ENCODE results near the gene GCH1. TPM values are rescaled to one million over a fixed set of nuclear protein-coding genes. Genes with fewer than 3 reads are reported as not detected.
"Not testable (repeated sequence)": the region's sequence is repeated elsewhere in the genome, so short reads cannot be mapped to it uniquely, and the experiment has no call there.

The GCH1 gene
- total RNA-seq, 4 donors from 2014 or later: 9.5 to 14.3 (median 12.1) TPM

GRCh38 chr14:54805445-54806322 lies 96.9 kb downstream of the GCH1 start:
- WGBS: 41% methylated on average over 20 of the region's 23 CpGs

GRCh38 chr14:54805070-54805444 lies 97.6 kb downstream of the GCH1 start:
- Histone ChIP-seq H3K4me1 (peaks cover 11% of the 10 kb centered on the region), H3K27me3 (no peaks in the 10 kb centered on the region), H3K9me3 (no peaks in the 10 kb centered on the region), H3K36me3 (no peaks in the 10 kb centered on the region), H3K4me3 (no peak overlapping the region), H3K27ac (no peak overlapping the region)
- 53% methylated on average over 6 of the region's 6 CpGs for WGBS
- TF ChIP-seq POLR2A (IDR thresholded peaks at IDR 0.05): no peak
- no peak for TF ChIP-seq EP300 (IDR thresholded peaks at IDR 0.05)
- TF ChIP-seq CTCF (IDR thresholded peaks at IDR 0.05): no peak
- TF ChIP-seq POLR2AphosphoS5 (IDR thresholded peaks at IDR 0.05): no peak
- DNase-seq (ENCODE audit: low spot score in 2 of 2): no peak

More at GRCh38 chr14:54805445-54806322, 96.9 kb downstream of the GCH1 start:
- DNase-seq (ENCODE audit: low spot score in 2 of 2): peak; percentile 86 to 92
- H3K9me3 ChIP-seq: no peaks in the 10 kb centered on the region
- no peak overlapping the region for H3K4me3 ChIP-seq
- H3K27ac ChIP-seq: no peak overlapping the region
- peak; percentile 65 to 93 for TF ChIP-seq CTCF (IDR thresholded peaks at IDR 0.05)
- TF ChIP-seq POLR2A (IDR thresholded peaks at IDR 0.05): no peak
- H3K4me1 ChIP-seq: peaks cover 11% of the 10 kb centered on the region
- H3K27me3 ChIP-seq: no peaks in the 10 kb centered on the region
- no peaks in the 10 kb centered on the region for H3K36me3 ChIP-seq

- no peak for DNase-seq (ENCODE audit: low spot score in 2 of 2)
- H3K27ac ChIP-seq: no peak overlapping the region
- no peaks in the 10 kb centered on the region for H3K9me3 ChIP-seq
- no peaks in the 10 kb centered on the region for H3K27me3 ChIP-seq
- H3K4me3 ChIP-seq: no peak overlapping the region
- H3K4me1 ChIP-seq: peaks cover 11% of the 10 kb centered on the region
- TF ChIP-seq CTCF (IDR thresholded peaks at IDR 0.05): no peak
- no peak for TF ChIP-seq POLR2AphosphoS5 (IDR thresholded peaks at IDR 0.05)
- no peak for TF ChIP-seq EP300 (IDR thresholded peaks at IDR 0.05)
- TF ChIP-seq POLR2A (IDR thresholded peaks at IDR 0.05): no peak
- H3K36me3 ChIP-seq: no peaks in the 10 kb centered on the region
- WGBS: 48% methylated on average over 16 of the region's 16 CpGs
Measured at GRCh38 chr14:54804538-54805041, 98.0 kb downstream of the GCH1 start.

- H3K27ac ChIP-seq: no peak overlapping the region
- WGBS: 89% methylated on average over 13 of the region's 13 CpGs
Measured at GRCh38 chr14:54803926-54804537, 98.6 kb downstream of the GCH1 start.

GRCh38 chr14:54803396-54803795 lies 99.2 kb downstream of the GCH1 start:
- H3K36me3 ChIP-seq: no peaks in the 10 kb centered on the region
- no peak for DNase-seq (ENCODE audit: low spot score in 2 of 2)
- no peak for TF ChIP-seq POLR2AphosphoS5 (IDR thresholded peaks at IDR 0.05)
- TF ChIP-seq CTCF (IDR thresholded peaks at IDR 0.05): no peak
- TF ChIP-seq EP300 (IDR thresholded peaks at IDR 0.05): no peak
- no peak for TF ChIP-seq POLR2A (IDR thresholded peaks at IDR 0.05)
- no peak overlapping the region for H3K4me3 ChIP-seq
- H3K4me1 ChIP-seq: peaks cover 11% of the 10 kb centered on the region
- H3K9me3 ChIP-seq: no peaks in the 10 kb centered on the region
- WGBS: 75% methylated on average over 6 of the region's 7 CpGs
- no peaks in the 10 kb centered on the region for H3K27me3 ChIP-seq
- H3K27ac ChIP-seq: no peak overlapping the region

More at GRCh38 chr14:54803926-54804537, 98.6 kb downstream of the GCH1 start:
- no peaks in the 10 kb centered on the region for H3K27me3 ChIP-seq
- no peaks in the 10 kb centered on the region for H3K9me3 ChIP-seq
- H3K4me1 ChIP-seq: peaks cover 11% of the 10 kb centered on the region
- H3K36me3 ChIP-seq: no peaks in the 10 kb centered on the region
- H3K4me3 ChIP-seq: no peak overlapping the region
- TF ChIP-seq POLR2AphosphoS5 (IDR thresholded peaks at IDR 0.05) (no peak), POLR2A (IDR thresholded peaks at IDR 0.05) (no peak), EP300 (IDR thresholded peaks at IDR 0.05) (no peak)
- no peak for DNase-seq (ENCODE audit: low spot score in 2 of 2)

GRCh38 chr14:54801482-54801881 lies 101.1 kb downstream of the GCH1 start:
- H3K36me3 ChIP-seq; H3K27ac ChIP-seq; H3K9me3 ChIP-seq; H3K4me3 ChIP-seq; H3K27me3 ChIP-seq; DNase-seq (ENCODE audit: low spot score in 2 of 2): not testable (repeated sequence)
- peaks cover 11% of the 10 kb centered on the region for H3K4me1 ChIP-seq
- WGBS: 93% methylated on average over 2 of the region's 2 CpGs

All from suprapubic skin (tissue), 4 donors.